ENCODE data around the gene SYTL3.

The SYTL3 gene

DNA sequence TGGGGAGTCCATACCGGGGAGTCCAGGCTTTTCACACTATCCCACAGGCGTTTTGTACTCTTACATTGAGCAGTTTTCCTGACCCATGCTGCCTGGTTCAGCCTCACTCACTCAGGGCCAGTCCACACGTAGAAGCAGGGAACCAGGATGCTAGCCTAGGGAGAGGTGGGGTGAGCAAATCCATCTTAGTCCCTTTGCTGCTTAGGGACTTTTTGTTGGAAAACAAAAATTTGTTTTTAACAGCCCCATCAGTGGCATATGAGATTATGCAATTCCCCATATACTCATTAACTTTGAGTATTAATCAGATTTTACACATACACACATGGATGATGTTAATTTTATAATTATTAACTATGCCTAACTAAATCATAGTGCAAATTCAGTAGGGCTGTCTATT, 85.2 kb downstream of the SYTL3 start:
- DNase-seq: no peak

DNA sequence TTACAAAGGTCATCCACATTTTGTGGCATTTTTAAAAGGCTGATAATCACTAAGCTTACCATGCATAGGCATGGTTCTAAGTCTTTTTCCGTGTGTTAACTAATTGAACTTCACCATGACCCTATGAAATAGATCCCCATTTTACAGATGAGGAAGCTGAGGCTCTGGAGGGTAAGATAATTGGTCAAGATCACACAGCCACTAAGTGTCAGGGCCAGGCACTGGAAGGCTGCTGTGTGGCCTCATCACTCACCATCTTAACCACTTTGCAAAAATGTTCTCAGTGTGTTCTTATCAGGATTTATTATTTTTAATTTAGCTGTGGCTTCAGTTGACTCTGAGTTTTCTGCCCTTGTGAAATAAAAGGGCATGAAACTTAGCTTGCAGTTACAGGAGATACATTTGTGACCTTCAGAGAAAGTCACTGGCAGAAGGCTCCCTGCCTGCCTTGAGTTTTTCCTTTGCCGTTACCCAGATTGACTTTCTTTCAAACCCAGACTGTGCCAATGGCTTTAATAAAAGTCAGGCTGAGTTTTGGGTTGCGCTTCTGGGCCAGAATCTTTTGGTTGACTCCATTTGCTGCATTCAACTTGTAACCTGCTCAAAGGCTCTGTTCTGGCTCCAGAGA, 87.3 kb downstream of the SYTL3 start:
- no peak for DNase-seq

DNA sequence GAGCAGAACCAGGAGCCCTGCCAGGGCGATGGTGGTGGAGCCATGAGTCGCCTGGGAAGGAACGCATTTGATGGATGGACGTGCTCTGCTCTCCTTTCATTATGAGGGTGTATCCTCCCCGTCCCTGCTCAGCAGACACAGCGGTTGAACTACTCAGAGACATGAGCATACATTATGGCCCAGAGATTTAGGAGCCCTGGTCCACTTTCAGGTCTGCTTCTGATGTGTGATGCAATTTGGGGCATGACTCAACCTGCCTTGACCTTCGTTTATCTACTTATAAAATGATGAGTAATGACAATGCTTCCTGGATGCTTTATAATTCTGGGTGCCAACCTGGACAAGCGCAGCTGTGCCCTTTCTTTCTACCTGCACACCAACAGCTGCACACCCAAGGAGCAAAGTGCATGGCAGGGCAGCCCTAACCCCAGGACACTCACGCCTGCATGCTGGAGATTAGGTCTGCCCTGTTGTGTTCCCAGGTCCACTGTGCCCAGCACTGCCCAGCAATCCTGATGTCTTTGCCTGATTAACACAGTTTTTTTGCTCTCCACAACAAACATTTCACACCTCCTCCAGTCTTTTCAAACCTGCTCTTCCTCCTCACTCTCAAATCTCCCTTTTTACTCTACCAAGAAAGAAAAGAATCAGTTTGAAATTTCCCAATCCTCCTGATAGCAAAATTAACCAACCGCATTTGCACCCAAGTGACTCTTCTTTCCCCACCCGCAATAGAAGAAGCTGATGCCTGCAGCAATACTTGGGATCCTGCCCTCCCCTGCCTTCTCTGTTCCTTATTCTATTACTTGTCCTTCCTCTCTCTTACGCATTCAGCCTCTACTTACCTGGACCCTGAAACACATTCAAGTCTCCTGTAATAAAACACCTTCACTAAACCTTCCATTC, 88.1 kb downstream of the SYTL3 start:
- no peak for DNase-seq

DNA sequence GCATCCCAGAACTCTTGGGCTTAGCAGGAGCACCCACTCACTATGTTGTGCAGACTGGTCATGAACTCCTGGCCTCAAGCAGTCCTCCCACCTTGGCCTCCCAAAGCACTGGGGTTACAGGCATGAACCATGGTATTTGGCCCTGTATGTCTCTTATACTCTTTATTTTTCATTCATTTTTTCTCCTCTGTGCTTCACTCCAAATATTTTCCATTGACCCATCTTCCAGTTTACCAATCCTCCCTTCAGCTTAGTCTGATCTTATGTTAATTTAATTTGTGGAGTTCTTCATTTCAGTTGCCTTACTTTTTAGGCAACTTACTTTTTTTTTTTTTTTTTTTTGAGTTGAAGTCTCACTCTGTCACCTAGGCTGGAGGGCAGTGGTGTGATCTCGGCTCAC, 89.8 kb downstream of the SYTL3 start:
- no peak for DNase-seq

DNA sequence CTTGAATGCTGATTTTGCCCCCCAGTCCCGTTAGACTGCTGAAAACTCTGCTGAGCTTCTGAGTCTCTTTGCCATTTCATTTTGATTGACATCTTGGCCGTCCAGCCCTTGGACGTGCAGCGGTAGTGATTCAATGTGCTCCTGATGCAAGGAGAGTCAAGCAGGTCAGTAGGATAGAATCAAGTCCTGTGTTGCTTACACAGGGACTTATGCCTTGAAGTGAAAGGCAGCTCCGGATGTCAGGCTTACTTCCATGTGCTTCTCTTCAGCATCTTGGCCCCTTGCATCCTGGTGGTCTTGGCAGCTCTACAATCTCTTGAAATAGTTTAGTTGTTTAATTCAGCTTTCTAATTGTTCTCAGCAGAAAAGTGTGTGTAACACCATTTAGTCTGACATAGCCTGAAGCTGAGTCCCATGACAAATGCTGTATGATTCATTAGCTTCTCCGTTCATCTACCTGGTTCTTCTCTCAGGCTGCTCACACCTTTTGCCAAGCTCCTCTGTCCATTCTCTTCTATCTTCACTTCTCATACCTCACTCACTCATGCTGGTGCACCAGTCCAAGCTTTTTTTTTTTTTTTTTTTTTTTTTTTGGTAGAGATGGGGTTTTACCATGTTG, 93.3 kb downstream of the SYTL3 start:
- no peak for DNase-seq

DNA sequence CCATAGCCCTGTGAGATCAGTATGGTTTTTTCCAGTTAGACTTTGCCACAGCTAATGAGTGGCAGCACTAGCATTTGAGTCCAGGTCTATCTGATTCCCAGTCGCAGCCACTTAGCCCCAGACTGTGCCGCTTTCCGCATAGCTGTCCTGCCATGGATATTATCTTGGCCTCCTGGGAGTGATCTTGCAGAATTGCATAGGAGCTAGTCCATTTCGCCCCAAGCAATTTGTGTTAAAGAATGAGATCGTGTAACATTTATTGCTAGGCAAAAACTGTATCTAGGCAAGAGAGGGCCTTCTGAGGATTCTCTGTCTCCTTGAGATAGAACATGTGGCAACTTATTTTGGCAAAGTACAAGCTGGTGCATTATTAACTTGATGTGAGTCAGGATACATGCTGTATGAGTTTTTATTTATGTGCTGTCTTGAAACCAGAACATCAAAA, 95.2 kb downstream of the SYTL3 start:
- DNase-seq: no peak

DNA sequence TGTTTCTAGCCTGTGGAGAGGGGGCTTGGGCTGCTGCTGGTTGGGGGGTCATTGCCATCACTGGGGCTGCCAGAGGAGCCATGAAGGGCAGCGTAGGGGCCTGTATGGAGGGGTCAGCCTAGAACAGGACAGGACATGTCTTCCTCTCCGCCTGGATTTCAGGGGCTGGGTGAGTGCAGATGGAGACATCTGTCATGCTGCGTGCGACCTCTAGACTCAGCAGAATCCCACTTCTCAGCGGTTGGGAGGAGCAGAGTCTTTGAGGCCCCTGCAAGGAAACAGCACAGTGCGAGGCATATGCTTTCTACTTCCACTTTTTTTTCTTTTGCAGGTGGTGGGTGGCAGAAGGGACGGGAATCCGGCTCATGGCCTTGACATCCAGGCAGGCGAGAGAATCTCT, 101.4 kb downstream of the SYTL3 start:
- DNase-seq: no peak

DNA sequence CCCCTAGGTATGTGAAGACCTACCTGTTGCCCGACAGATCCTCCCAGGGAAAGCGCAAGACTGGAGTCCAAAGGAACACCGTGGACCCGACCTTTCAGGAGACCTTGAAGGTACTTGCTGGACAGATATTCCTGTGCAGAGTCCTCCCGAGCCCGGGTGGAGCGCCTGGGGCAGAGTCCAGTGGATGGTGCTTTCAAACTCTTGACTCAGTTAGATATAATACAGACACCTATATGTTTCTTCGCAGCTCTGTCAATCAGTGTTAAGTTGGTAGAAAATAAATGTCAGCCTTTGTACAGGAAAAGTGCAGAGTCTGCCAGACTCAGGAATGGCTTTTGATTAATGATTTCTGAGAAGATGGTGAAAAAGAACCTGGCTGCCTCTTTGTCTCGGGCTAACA, 102.1 kb downstream of the SYTL3 start:
- DNase-seq: no peak

DNA sequence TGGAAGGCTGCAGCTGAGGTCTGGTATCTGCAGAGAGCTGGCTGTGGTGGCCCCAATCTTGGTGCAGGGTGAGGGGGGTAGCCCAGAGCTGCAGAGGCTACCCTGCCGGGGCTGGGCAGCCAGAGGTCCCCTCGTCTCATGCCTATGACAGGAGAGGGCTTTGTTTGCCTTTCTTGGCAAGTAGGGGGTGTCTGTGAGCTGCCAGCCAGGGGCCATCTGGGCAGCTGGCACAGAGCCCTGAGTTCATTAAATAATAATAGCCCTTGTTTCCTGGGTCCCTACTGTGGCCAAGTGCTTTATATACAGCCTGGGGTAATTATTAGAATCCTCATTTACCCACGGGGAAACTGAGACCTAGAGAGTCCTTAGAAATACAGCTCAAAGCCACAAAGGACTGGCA, 102.8 kb downstream of the SYTL3 start:
- DNase-seq: peak; percentile 55

DNA sequence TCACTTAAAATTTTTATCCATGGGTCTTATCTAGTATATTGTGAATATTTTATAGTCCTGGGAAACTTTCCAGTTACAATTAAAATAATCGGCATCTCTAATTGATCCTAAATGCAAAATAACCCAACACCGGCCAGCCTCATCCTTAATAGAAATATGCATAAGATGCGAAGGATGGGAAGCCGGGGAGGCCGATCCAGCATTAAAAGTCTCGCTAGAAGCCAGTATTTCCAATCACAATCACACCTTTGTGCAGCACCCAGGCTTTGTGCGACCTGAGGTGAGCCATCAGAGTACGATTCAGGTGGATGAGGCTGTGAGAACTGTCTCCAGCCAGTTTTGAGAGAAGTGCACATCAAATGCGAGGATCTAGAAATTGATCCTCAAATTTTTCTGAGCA, 104.0 kb downstream of the SYTL3 start:
- no peak for DNase-seq

DNA sequence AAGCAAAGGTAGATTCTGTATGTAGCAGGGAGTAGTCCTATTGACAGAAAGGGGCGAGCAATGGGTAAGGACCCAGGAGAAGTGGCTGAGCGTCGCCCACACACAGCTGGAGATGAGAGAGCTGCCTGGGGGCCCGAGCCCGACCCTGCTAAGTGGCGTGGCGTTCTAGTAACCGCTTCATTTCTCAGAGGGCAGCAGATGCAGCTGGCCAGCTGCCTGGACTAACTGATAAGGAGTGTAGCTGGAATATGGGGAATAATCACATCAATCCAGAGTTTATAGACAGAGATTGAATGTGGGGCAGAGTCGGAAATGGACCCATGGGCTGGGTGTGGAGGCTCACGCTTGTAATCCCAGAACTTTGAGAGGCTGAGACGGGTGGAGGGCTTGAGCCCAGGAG, 104.9 kb downstream of the SYTL3 start:
- DNase-seq: no peak

DNA sequence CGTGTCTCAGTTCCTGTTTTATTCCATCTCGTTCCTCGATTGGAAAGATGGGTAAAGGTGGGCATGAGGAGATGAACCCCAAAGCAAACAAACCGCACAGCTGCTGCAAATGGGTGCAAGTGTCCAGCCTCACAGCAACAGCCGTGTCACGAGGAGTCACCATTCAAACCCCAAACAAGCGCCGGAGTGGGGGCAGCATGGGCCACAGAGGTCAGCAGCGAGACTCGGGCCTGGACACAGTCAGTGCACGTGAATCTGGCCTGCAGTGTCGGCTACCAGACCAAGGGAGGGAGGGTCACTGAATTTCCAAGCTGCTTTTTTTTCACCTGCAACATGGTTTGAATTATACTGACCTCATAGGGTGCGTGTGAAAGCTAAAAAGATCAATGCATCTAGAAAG, 105.8 kb downstream of the SYTL3 start:
- no peak for DNase-seq

DNA sequence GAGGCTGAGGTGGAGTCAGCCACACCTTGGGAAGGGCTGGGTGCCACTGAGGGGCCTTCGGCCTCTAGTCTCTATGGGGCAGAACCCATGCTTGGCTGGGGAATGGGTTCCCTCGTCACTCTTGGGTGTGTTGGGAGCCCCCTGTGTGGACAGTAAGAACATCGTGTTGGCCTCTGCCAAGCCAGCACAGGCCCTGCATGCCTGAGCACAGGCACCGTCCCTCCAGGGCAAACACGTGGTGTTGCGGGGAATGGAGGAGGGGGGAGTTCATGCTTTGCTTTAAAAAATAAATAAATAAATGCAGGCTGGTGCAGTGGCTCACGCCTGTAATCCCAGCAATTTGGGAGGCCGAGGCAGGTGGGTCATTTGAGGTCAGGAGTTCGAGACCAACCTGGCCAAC, 106.3 kb downstream of the SYTL3 start:
- DNase-seq: no peak

DNA sequence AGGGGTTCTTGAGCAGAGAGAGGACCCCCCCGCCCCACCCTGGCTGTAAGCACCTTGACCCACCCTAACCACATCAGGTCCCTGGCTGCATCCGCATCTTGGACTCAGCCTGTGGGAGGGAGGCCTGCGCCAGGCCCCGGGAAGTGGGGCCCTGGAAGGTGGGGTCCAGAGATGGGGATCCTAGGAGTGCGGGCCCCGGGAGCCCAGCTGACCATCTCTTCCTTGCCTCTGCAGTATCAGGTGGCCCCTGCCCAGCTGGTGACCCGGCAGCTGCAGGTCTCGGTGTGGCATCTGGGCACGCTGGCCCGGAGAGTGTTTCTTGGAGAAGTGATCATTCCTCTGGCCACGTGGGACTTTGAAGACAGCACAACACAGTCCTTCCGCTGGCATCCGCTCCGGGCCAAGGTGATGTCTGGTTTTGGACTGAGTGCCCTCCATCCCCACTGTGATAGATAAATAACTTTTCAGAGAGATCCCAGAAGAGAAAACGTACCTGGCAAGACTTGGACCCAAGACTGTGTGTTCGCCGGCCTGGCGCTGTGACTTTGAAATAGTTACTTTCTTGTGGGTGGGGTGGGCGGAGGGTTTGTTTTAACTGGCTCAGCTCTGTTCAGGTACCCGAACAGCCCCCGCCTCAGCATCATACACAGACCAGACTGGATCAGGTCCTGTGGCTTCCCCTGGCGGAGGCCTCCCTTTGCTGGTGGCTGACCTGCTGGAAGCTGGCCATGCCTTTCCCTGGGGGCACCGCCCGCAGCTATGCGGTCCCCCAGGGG, 107.3 kb downstream of the SYTL3 start:
- no peak for DNase-seq

DNA sequence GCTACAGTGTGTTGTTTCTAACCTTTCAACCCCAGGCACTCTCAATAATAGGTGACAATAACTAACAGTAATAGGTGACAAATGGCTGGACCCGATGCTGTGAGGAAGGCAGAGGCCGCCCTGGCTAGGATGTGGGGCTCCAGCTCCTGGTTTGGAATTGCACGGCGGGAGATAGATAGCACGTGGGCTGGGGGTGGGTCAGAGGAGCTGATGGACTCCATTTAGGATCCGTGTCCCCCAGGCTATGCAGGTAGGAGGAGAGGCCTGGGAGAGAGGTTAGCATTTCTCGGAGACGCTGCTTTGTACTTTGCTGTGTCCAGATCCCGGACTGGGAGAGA, 107.9 kb downstream of the SYTL3 start:
- no peak for DNase-seq

DNA sequence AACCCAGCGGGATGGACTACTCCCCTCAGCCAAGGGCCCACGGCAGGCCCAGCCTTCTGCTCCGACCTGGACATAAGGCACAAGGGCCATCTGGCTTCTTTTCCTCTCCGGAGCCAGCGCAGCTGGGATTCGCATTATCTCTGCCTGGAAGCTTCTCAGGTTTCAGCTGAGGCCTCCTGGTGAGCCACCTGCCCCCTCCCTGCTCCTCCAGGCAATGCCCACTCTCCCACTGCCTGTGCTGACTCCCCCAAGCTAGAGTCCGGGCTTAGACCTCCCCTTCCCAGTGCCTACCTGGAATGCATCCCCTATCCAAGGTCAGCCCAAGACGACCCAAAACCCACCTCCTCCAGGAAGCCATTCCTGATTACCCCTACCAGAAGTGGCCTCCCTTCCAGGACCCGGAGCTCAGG, 108.6 kb downstream of the SYTL3 start:
- peak; percentile 64 for DNase-seq

DNA sequence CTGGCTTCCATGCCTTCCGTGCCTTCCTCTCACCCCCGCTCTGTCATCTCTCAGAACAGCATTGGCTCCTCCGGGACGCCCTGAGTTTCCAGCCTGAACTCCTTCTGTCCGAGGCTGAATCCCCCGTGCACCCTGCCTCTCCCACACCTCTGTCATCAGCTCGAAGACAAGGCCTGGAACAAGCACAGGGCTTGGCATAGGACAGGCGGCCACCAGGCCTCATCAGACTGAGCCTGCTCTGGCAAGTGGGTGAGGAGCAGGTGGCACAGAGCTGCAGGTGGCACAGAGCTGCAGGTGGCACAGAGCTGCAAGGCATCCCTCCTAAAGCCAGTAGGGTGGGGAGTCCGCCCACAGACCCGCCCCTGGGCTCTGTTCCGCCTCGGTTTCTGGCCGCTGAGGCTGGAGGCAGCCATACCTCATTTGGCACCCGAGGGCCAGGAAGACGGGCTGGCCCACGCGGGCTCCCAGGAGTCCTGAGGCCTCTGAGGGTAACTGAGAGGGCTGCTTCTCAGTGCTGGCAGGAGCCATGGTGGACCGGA, 109.2 kb downstream of the SYTL3 start:
- peak; percentile 23 for DNase-seq

DNA sequence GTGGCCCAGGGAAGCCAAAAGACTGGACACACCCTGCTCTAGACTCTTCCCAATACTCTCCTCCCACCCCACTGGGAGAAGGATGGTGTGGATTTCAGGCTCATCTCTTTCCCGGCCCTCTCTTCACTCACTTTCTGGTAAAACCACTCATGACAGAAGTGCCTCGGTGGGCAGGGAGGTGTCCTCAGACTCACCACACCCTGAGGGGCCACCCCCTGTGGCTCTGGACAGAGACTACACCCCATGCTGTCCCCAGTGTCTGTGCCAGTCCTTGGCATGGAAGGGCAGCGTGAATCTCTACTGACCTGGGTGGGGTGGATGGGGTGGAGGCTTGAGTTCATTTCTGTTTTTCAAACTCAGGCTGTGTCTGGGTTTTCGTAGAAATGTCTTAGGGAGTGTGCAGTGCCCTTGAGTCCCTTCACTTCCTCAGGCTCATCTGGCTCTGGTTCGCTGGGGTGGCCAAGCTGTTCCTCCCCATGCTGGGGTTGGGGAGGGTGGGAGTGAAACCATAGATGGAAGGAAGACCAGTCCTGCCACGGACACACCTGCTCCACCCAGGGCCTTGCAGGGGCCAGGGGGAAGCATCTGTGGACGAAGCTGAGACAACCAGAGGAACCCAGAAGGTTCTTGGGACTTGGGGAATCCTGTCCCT, 110.2 kb downstream of the SYTL3 start:
- DNase-seq: no peak

DNA sequence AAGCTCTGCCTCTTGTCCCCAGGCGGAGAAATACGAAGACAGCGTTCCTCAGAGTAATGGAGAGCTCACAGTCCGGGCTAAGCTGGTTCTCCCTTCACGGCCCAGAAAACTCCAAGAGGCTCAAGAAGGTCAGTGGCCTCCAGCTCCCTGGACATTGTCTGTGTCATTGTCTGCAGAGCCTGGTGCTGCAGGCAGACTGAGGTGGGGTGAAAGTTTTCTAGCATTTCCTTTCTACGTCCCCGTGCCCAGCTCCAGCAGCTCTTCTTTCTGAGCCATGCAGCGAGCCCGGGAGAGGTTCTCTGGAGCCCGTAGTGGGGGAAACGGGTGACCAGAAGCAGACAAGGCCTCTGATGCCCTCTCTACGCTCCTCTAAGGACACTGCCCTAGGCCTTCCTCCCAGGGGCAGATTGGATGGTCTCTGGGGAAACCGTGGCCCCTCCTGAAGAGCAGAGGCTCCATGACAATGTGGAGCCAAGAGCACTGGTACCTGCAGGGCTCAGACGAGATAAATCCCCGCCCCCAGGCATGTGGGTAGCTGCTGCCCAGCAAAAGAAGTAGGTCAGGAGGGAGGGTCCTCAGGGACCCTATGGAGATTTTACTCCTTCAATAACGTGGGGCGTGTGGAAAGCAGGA, 110.9 kb downstream of the SYTL3 start:
- no peak for DNase-seq

DNA sequence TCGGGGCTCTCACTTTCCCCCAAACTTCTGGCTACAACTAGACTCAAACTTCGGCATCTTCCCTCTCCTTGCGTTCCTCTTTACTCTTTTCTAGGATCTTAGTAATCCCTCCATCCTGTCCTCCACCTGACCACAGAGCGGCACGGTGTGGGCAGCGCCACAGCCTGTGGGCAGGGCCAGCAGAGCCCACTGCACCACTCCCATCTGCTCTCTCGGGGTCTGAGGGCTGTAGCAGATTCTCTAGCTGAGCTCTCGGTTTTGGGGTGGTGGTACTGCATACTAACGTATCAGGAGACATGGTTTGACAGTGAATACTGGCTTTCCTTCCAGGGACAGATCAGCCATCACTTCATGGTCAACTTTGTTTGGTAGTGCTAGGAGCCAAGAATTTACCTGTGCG, 111.9 kb downstream of the SYTL3 start:
- no peak for DNase-seq

DNA sequence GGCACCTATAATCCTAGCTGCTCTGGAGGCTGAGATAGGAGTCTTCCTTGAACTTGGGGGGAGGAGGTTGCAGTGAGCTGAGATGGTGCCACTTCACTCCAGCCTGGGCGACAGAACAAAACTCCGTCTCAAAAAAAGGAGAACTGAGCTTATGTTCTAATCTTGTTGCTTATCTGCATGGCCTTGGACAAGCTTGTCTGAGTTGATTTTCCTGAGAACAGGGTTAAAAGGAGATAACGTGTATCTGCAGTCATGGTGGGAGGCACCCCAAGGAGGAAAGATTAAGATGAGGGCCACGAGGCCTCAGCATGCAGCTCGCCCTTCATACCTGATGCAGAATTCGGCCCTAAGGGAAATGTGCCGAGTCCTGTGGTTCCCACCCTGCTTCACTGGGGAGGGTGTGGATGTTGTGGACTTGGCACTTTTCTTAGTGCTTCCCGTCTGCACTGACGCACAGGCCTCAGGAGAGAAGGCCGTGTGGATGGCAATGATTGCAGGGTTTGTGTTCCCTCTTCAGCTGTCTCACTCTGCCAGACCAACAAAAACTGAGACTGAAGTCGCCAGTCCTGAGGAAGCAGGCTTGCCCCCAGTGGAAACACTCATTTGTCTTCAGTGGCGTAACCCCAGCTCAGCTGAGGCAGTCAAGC, 113.1 kb downstream of the SYTL3 start:
- no peak for DNase-seq

Data from SHP77 treated with DMSO at 0.1 percent for 48 hours (cell line).